Nephron (organoid): ENCODE measurements around the gene SUOX.

Source experiments
- H3K27ac Mint-ChIP-seq, 3 experiments: 2 replicates each; pipeline ENCODE4 v1.8.0; 2020; ENCODE audit warnings: mixed read lengths in 3 of 3, mild to moderate bottlenecking in 2 of 3, moderate library complexity in 1 of 3
- H3K27me3 Mint-ChIP-seq: 2 replicates; pipeline ENCODE4 v1.8.0; 2021; ENCODE audit warnings: low read depth, mild to moderate bottlenecking, moderate library complexity, mixed read lengths
- H3K36me3 Mint-ChIP-seq: 2 replicates; pipeline ENCODE4 v1.8.0; 2020; ENCODE audit warnings: low read depth, mixed read lengths
- H3K4me1 Mint-ChIP-seq: 2 replicates; pipeline ENCODE4 v1.8.0; 2020; ENCODE audit warnings: mixed read lengths
- H3K4me3 Mint-ChIP-seq, 3 experiments: 2 replicates each; pipeline ENCODE4 v1.8.0; 2020; ENCODE audit warnings: mild to moderate bottlenecking in 3 of 3, mixed read lengths in 3 of 3, moderate library complexity in 2 of 3
- H3K9me3 Mint-ChIP-seq: 2 replicates; pipeline ENCODE4 v1.8.0; 2020; ENCODE audit warnings: mixed read lengths
- CTCF ChIP-seq, 3 experiments: fragments of 200-600 bp; sonication (generic); IDR thresholded peaks; one replicate each; pipeline ENCODE4 v1.5.0; 2021; ENCODE audit warnings: antibody characterized with exemption in 3 of 3; ENCODE audit not compliant: unreplicated experiment in 3 of 3

The SUOX gene

GRCh38 chr12:56031987-56032386, 34.9 kb downstream of the SUOX start:
- Mint-ChIP-seq H3K9me3 (no peaks in the 10 kb centered on the region), H3K36me3 (peaks cover 82% of the 10 kb centered on the region), H3K4me1 (peaks cover 14% of the 10 kb centered on the region), H3K27me3 (no peaks in the 10 kb centered on the region), H3K27ac (no peak overlapping the region), H3K4me3 (no peak overlapping the region)
- no peak for TF ChIP-seq CTCF (IDR thresholded peaks at IDR 0.05; ENCODE audit: unreplicated experiment in 3 of 3)

- Mint-ChIP-seq H3K4me3 (no peak overlapping the region), H3K4me1 (peaks cover 2% of the 10 kb centered on the region), H3K9me3 (no peaks in the 10 kb centered on the region), H3K27ac (no peak overlapping the region), H3K27me3 (no peaks in the 10 kb centered on the region), H3K36me3 (peaks cover 75% of the 10 kb centered on the region)
- no peak for TF ChIP-seq CTCF (IDR thresholded peaks at IDR 0.05; ENCODE audit: unreplicated experiment in 3 of 3)
Measured at GRCh38 chr12:56034586-56035332, 37.7 kb downstream of the SUOX start.

- no peak overlapping the region for H3K4me3 Mint-ChIP-seq
- TF ChIP-seq CTCF (IDR thresholded peaks at IDR 0.05; ENCODE audit: unreplicated experiment in 3 of 3), result no peak
- H3K4me1 Mint-ChIP-seq, result peaks cover 13% of the 10 kb centered on the region
- peaks cover 61% of the 10 kb centered on the region for H3K36me3 Mint-ChIP-seq
- no peaks in the 10 kb centered on the region for H3K9me3 Mint-ChIP-seq
- H3K27me3 Mint-ChIP-seq, result no peaks in the 10 kb centered on the region
- peak overlapping the region in 1 of 3 experiments; percentile 90 for H3K27ac Mint-ChIP-seq
Measured at GRCh38 chr12:56037161-56037560, 40.1 kb downstream of the SUOX start.

DNA sequence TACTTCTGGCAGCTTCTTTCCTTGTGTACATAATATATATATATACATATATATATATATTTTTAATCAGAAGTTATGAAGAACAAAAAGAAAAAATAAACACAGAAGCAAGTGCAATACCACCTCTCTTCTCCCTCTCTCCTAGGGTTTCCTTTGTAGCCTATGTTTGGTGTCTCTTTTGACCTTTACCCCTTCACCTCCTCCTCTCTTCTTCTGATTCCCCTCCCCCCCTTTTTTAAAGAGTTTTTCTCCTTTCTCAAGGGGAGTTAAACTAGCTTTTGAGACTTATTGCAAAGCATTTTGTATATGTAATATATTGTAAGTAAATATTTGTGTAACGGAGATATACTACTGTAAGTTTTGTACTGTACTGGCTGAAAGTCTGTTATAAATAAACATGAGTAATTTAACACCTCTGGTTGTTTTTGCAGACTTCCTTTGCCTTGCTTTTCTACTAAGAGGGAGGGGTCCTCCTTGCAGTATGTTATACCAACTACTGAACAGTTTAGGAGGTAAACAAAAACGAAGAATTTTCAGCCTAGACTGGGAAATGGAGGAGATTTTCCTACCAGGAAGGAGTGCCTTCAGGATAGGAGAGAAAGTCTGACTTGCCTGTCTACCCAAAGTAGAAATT, 41.1 kb downstream of the SUOX start:
- peak overlapping the region in 2 of 3 experiments; percentile 35 to 90 for H3K27ac Mint-ChIP-seq
- H3K4me3 Mint-ChIP-seq, result no peak overlapping the region
- H3K27me3 Mint-ChIP-seq, result no peaks in the 10 kb centered on the region
- H3K4me1 Mint-ChIP-seq, result peaks cover 21% of the 10 kb centered on the region
- no peaks in the 10 kb centered on the region for H3K9me3 Mint-ChIP-seq
- TF ChIP-seq CTCF (IDR thresholded peaks at IDR 0.05; ENCODE audit: unreplicated experiment in 3 of 3), result no peak
- H3K36me3 Mint-ChIP-seq, result peaks cover 58% of the 10 kb centered on the region

- TF ChIP-seq CTCF (IDR thresholded peaks at IDR 0.05; ENCODE audit: unreplicated experiment in 3 of 3), result no peak
- no peak overlapping the region for H3K4me3 Mint-ChIP-seq
- no peaks in the 10 kb centered on the region for H3K27me3 Mint-ChIP-seq
- H3K9me3 Mint-ChIP-seq, result no peaks in the 10 kb centered on the region
- H3K27ac Mint-ChIP-seq, result peak overlapping the region in 2 of 3 experiments; percentile 97 to 98
- peaks cover 24% of the 10 kb centered on the region for H3K4me1 Mint-ChIP-seq
- peaks cover 60% of the 10 kb centered on the region for H3K36me3 Mint-ChIP-seq
Measured at GRCh38 chr12:56040151-56040550, 43.1 kb downstream of the SUOX start.
